NCI-H1092 (cell line): Measurements from ENCODE around the gene USP14.

Source experiments
- DNase-seq: peaks from one replicate; lab custom pipeline; 2025; lab: John Stamatoyannopoulos, UW

Gene USP14

GRCh38 chr18:159933-160332 lies 1.6 kb downstream of the USP14 start:
- DNase-seq, result no peak

GRCh38 chr18:160831-161570 lies 2.6 kb downstream of the USP14 start:
- no peak for DNase-seq

GRCh38 chr18:172361-172760 lies 14.0 kb downstream of the USP14 start:
- DNase-seq, result no peak

- no peak for DNase-seq
Observed at GRCh38 chr18:179499-179898, 21.1 kb downstream of the USP14 start.

- no peak for DNase-seq
Observed at GRCh38 chr18:181711-182110, 23.4 kb downstream of the USP14 start.

GRCh38 chr18:183769-184168 lies 25.4 kb downstream of the USP14 start:
- DNase-seq, result peak; percentile 0

GRCh38 chr18:189254-189653 lies 30.9 kb downstream of the USP14 start:
- DNase-seq, result no peak

GRCh38 chr18:191725-192124 lies 33.4 kb downstream of the USP14 start:
- no peak for DNase-seq

GRCh38 chr18:192801-193200 lies 34.4 kb downstream of the USP14 start:
- no peak for DNase-seq

GRCh38 chr18:195651-196050 lies 37.3 kb downstream of the USP14 start:
- DNase-seq, result no peak

- DNase-seq, result no peak
Observed at GRCh38 chr18:199214-199613, 40.9 kb downstream of the USP14 start.

- DNase-seq, result no peak
Observed at GRCh38 chr18:199768-200167, 41.4 kb downstream of the USP14 start.

- no peak for DNase-seq
Observed at GRCh38 chr18:210075-210474, 51.7 kb downstream of the USP14 start.

- no peak for DNase-seq
Observed at GRCh38 chr18:210733-211132, 52.4 kb downstream of the USP14 start.

GRCh38 chr18:211582-211981 lies 53.2 kb downstream of the USP14 start:
- no peak for DNase-seq

- no peak for DNase-seq
Observed at GRCh38 chr18:212780-213179, 54.4 kb downstream of the USP14 start.

- DNase-seq, result no peak
Observed at GRCh38 chr18:213505-213904, 55.1 kb downstream of the USP14 start.

GRCh38 chr18:213966-214365 lies 55.6 kb downstream of the USP14 start:
- DNase-seq, result no peak

- no peak for DNase-seq
Observed at GRCh38 chr18:215448-216010, 57.2 kb downstream of the USP14 start.

- DNase-seq, result no peak
Observed at GRCh38 chr18:217532-218336, 59.4 kb downstream of the USP14 start.

GRCh38 chr18:220708-221107 lies 62.4 kb downstream of the USP14 start:
- DNase-seq, result no peak

GRCh38 chr18:225745-226144 lies 67.4 kb downstream of the USP14 start:
- no peak for DNase-seq

- DNase-seq, result no peak
Observed at GRCh38 chr18:227374-227773, 69.0 kb downstream of the USP14 start.
